ENCODE results near the gene BORCS5. TPM values are rescaled to one million over a fixed set of nuclear protein-coding genes. Genes with fewer than 3 reads are reported as not detected.

Gene BORCS5
- total and polyA plus RNA-seq, 2 experiments from 2014 or later, result 7.7 to 14.1 TPM

- H2AFZ ChIP-seq, result no peak overlapping the region
- H3K4me3 ChIP-seq, result no peak overlapping the region
- H3K27ac ChIP-seq, result no peak overlapping the region
- 91 to 92% methylated on average over 9 of the region's 9 CpGs for WGBS, 2 experiments (ENCODE audit: low coverage in 1 of 2, low lambda C conversion rate in 2 of 2, missing lambda C conversion rate in 2 of 2)
- no peaks in the 10 kb centered on the region for H3K9me2 ChIP-seq (ENCODE audit: insufficient read depth)
- no peak overlapping the region for H3K4me2 ChIP-seq (ENCODE audit: unreplicated experiment)
- no peaks in the 10 kb centered on the region for H3K27me3 ChIP-seq (replicated peaks; ENCODE audit: insufficient read depth)
- no peaks in the 10 kb centered on the region for H4K20me1 ChIP-seq (ENCODE audit: insufficient read depth)
- H3K4me1 ChIP-seq (ENCODE audit: insufficient read depth), result peaks cover 17% of the 10 kb centered on the region
- H3K79me2 ChIP-seq (ENCODE audit: insufficient read depth), result peaks cover 27% of the 10 kb centered on the region
- H3K36me3 ChIP-seq (ENCODE audit: low read depth), result no peaks in the 10 kb centered on the region; the same call in 1 of the 2 replicates
- H3K9me3 ChIP-seq (ENCODE audit: low read depth), result no peaks in the 10 kb centered on the region
- no peak for DNase-seq
- peaks cover 20% of the 10 kb centered on the region for H3F3A ChIP-seq (ENCODE audit: insufficient read depth)
- in situ Hi-C loops (cut with MboI), result no loop called here
- TF ChIP-seq EZH2phosphoT487 (IDR thresholded peaks at IDR 0.05; ENCODE audit: insufficient read depth, low read depth) (no peak), EZH2 (IDR thresholded peaks at IDR 0.05; ENCODE audit: insufficient read depth, poor library complexity, severe bottlenecking) (no peak)
- H3K9ac ChIP-seq, result no peak overlapping the region
These were observed 46.7 kb downstream of the BORCS5 start for GRCh38 chr12:12403264-12404248.

- Histone ChIP-seq H3K4me3 (no peak overlapping the region), H3K9ac (no peak overlapping the region), H3K36me3 (ENCODE audit: low read depth) (no peaks in the 10 kb centered on the region; the same call in 1 of the 2 replicates), H3K9me2 (ENCODE audit: insufficient read depth) (no peaks in the 10 kb centered on the region), H2AFZ (no peak overlapping the region), H3K27me3 (replicated peaks; ENCODE audit: insufficient read depth) (no peaks in the 10 kb centered on the region), H3F3A (ENCODE audit: insufficient read depth) (peaks cover 12% of the 10 kb centered on the region), H3K27ac (no peak overlapping the region), H3K4me1 (ENCODE audit: insufficient read depth) (peaks cover 10% of the 10 kb centered on the region; the same call in 1 of the 2 replicates), H4K20me1 (ENCODE audit: insufficient read depth) (no peaks in the 10 kb centered on the region), H3K4me2 (ENCODE audit: unreplicated experiment) (no peak overlapping the region), H3K9me3 (ENCODE audit: low read depth) (no peaks in the 10 kb centered on the region), H3K79me2 (ENCODE audit: insufficient read depth) (peaks cover 27% of the 10 kb centered on the region)
- WGBS, 2 experiments (ENCODE audit: low coverage in 1 of 2, low lambda C conversion rate in 2 of 2, missing lambda C conversion rate in 2 of 2), result 95 to 100% methylated on average over 1 of the region's 1 CpG
- no peak for DNase-seq
- TF ChIP-seq EZH2phosphoT487 (IDR thresholded peaks at IDR 0.05; ENCODE audit: insufficient read depth, low read depth) (no peak), EZH2 (IDR thresholded peaks at IDR 0.05; ENCODE audit: insufficient read depth, poor library complexity, severe bottlenecking) (no peak)
- in situ Hi-C loops (cut with MboI), result no loop called here
These were observed 47.4 kb downstream of the BORCS5 start for GRCh38 chr12:12404297-12404696.

- Histone ChIP-seq H3K9me3 (ENCODE audit: low read depth) (no peaks in the 10 kb centered on the region), H3K27ac (no peak overlapping the region), H2AFZ (no peak overlapping the region), H3K4me3 (no peak overlapping the region), H3K79me2 (ENCODE audit: insufficient read depth) (peaks cover 15% of the 10 kb centered on the region; the same call in 1 of the 2 replicates), H3K4me2 (ENCODE audit: unreplicated experiment) (peak overlapping the region; percentile 11), H3F3A (ENCODE audit: insufficient read depth) (peaks cover 5% of the 10 kb centered on the region; the same call in 1 of the 2 replicates), H3K9ac (no peak overlapping the region), H3K36me3 (ENCODE audit: low read depth) (no peaks in the 10 kb centered on the region; the same call in 1 of the 2 replicates), H3K27me3 (replicated peaks; ENCODE audit: insufficient read depth) (no peaks in the 10 kb centered on the region), H3K4me1 (ENCODE audit: insufficient read depth) (peaks cover 8% of the 10 kb centered on the region; the same call in 1 of the 2 replicates), H3K9me2 (ENCODE audit: insufficient read depth) (no peaks in the 10 kb centered on the region), H4K20me1 (ENCODE audit: insufficient read depth) (no peaks in the 10 kb centered on the region)
- DNase-seq, result peak; percentile 26
- WGBS, 2 experiments (ENCODE audit: low coverage in 1 of 2, low lambda C conversion rate in 2 of 2, missing lambda C conversion rate in 2 of 2), result 50 to 56% methylated on average over 5 of the region's 5 CpGs
- TF ChIP-seq EZH2 (IDR thresholded peaks at IDR 0.05; ENCODE audit: insufficient read depth, poor library complexity, severe bottlenecking) (no peak), EZH2phosphoT487 (IDR thresholded peaks at IDR 0.05; ENCODE audit: insufficient read depth, low read depth) (no peak)
- in situ Hi-C loops (cut with MboI), result no loop called here
These were observed 49.0 kb downstream of the BORCS5 start for GRCh38 chr12:12405882-12406281.

- Histone ChIP-seq H3F3A (ENCODE audit: insufficient read depth) (peaks cover 5% of the 10 kb centered on the region; the same call in 1 of the 2 replicates), H3K36me3 (ENCODE audit: low read depth) (no peaks in the 10 kb centered on the region; the same call in 1 of the 2 replicates), H3K4me1 (ENCODE audit: insufficient read depth) (peaks cover 8% of the 10 kb centered on the region; the same call in 1 of the 2 replicates), H2AFZ (no peak overlapping the region), H3K9ac (no peak overlapping the region), H3K9me3 (ENCODE audit: low read depth) (no peaks in the 10 kb centered on the region), H3K27me3 (replicated peaks; ENCODE audit: insufficient read depth) (no peaks in the 10 kb centered on the region), H3K9me2 (ENCODE audit: insufficient read depth) (no peaks in the 10 kb centered on the region), H3K27ac (no peak overlapping the region), H4K20me1 (ENCODE audit: insufficient read depth) (no peaks in the 10 kb centered on the region), H3K4me3 (no peak overlapping the region), H3K4me2 (ENCODE audit: unreplicated experiment) (no peak overlapping the region), H3K79me2 (ENCODE audit: insufficient read depth) (0 out of 2 replicates have a peak, but pooled peaks cover 8% of the 10 kb centered on the region)
- in situ Hi-C loops (cut with MboI), result no loop called here
- no peak for DNase-seq
- no peak for TF ChIP-seq EZH2phosphoT487 (IDR thresholded peaks at IDR 0.05; ENCODE audit: insufficient read depth, low read depth)
- TF ChIP-seq EZH2 (IDR thresholded peaks at IDR 0.05; ENCODE audit: insufficient read depth, poor library complexity, severe bottlenecking), result no peak
These were observed 49.9 kb downstream of the BORCS5 start for GRCh38 chr12:12406762-12407161.

Measured in GM23248 (cell line).